HG03045 (cell line): ENCODE measurements around the gene GSTA5.
"Not testable (repeated sequence)": the region's sequence is repeated elsewhere in the genome, so short reads cannot be mapped to it uniquely, and the experiment has no call there.

Experiments
- ATAC-seq: cut with Tn5 transposase; IDR thresholded peaks from one replicate; pipeline ENCODE4 v1.9.1; 2021; ENCODE audit warnings: mild to moderate bottlenecking, moderate library complexity; ENCODE audit not compliant: unreplicated experiment

Gene GSTA5

DNA sequence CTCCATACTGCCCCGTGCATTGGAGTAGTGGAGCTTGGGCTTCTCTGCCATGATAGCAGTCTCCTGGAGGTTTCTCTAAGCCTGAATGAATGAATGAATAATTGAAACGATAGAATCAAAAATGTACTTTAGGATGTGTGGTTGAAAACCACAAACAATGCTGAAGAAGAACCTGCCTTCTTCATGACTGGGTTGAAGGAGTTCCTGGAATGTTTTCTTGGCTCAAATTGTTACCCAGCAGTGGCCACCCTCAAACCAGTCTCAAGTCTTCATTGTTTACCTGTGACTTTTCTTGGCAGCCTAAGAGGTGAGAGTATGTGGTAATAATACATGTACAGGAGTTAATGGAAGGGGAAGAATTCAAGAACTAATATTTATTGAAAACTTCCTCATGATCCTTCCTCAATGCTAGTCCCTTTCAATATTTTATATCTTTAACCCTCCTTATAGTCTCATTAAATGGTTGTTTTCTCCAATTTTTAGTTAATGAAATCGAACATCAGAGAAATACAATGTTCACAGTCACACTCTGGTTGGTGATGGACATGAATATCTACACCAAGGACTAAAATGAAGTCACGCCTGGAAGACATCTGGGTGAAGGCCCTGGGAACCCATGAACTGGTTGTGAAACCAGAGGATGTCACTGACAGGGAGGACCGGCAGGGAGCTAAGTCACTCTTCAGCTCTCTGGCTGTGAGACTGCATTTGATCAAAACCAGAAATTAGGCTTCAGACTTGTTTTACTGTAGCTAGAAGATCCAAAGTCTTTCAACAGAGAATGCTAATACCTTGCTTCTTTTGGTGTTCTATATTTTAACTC, at the start of gene GSTA5:
Gene GSTA5, minus strand, starts transcription at position 51 of the 823 bp plus-strand sequence.
- ATAC-seq: no peak

DNA sequence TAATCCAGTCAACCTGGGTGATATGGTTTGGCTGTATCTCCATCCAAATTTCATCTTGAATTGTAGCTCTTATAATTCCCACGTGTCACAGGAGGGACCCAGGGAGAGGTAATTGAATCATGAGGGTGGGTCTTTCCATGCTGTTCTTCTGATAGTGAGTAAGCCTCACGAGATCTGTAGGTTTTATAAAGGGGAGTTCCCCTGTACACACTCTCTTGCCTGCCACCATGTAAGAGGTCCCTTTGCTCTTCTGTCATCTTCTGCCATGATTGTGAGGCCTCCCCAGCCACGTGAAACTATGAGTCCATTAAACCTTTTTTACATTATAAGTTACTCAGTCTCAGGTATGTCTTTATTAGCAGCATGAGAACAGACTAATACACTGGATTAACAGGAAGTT, 49.4 kb upstream of the GSTA5 start:
- no peak for ATAC-seq

DNA sequence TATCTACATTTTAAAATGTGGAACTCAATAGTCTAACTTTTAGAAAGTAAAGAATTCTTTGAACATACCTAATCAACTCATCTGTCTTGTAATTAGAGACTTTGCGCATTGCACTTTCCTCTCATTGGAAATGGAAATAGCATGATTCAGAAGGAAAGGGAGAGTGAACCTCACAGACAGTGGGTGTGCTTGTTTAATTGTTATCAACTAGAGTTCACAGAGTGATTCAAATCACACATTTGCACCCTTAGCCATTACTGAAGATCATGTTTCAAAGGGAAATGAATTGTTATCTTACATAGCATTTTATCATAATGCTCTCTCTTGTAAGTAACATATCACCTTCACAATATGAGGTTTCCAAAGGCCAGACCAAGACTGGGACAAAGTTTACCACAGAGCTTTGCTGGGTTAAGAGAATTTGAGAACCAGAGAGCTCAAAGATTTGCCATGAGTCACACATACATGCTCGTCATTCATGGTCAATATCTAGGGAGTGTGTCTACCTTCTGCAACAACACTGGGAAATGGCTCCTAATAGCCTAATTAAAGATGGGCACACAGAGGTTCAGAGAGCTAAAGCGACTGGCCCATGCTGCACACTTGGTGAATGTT, 47.4 kb upstream of the GSTA5 start:
- no peak for ATAC-seq

DNA sequence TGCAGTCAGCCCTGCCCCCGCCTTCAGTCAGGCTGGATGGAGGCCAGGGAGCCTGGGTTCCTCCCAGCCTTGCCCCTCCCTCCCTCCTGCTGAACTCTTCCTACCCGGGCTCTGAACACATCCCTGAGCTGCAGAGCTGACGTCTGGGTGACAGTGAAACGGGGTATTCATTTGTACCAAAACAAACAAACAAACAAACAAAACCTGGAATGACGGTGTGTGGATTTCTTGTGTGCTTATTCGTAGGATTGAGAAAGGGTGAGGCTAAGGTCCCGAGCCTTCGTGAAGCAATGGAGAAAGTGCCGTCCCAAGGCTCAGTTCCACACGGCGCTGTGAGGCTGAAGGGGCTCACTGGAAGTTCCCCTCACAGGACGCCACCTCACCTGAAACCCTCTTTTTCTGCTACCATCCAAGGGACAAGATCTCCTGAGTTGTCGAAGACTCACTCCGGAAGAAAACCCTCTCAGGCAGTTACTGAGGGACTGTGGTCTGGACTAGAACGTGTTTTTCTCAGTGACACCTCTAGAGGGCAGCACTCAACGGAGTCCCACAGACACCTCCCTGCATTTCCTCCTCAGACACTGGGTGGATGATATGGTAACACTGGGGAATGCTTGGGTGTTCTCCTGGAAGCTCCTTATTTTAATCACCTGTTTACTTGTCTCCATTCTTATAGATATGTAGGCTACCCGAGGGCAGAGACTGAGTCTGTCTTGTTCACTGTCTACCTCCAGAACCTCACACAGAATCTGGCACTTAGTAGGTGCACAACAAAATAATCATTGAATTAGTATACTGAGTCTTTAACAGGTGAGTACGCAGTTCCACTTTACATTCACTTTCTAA, 41.6 kb upstream of the GSTA5 start:
- ATAC-seq: peak; percentile 98

DNA sequence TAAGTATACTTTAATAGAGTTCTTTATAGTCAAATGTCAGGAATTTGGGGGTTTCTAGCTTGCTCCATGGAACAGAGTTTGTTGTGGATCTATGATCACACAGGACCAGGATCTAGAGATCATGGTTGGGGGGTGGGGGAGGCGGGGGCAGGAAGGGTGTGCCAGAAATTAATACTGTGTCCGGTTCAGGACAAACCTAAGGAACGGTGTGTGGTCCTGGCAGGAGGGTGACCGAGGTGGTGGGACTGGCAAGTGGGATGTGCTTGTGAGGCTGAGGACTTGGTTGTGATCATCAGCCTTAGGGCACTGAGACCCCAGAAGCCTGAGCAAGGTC, 41.0 kb upstream of the GSTA5 start:
- ATAC-seq: no peak

DNA sequence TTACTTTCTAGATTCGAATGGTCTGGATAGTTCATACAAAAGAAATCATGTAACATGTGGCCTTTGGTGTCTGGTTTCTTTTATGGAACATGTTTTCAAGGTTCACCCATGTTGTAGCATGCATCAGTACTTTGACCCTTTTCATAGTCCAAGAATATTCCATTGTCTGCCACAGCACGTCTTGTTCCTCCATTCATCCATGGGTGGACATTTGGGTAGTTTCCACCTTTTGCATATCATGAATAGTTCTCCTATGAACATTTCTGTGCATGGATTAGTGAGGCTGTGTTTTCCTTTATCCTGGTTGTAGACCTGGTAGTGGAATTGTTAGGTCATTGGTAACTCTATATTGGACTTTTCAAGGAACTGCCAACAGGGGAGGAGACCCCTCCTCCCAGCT, 37.2 kb upstream of the GSTA5 start:
- no peak for ATAC-seq

DNA sequence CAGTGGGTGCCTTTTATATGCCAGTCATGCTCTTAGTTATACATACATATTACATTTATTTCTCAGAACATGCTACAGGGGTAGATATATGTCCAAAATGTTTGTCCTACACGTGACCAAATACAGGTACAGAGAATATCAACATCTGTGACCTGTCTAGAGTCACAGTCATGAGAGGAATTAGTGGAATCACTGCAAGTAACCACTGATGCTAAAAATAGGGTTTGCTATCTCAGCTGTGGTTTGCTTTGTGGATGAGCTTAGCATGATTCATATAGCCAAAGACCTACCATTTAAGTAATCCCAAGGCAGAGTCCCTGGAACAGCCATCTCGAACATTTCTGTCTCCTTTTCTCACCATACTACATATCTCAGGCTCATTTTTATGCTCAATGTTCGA, 36.6 kb upstream of the GSTA5 start:
- no peak for ATAC-seq

DNA sequence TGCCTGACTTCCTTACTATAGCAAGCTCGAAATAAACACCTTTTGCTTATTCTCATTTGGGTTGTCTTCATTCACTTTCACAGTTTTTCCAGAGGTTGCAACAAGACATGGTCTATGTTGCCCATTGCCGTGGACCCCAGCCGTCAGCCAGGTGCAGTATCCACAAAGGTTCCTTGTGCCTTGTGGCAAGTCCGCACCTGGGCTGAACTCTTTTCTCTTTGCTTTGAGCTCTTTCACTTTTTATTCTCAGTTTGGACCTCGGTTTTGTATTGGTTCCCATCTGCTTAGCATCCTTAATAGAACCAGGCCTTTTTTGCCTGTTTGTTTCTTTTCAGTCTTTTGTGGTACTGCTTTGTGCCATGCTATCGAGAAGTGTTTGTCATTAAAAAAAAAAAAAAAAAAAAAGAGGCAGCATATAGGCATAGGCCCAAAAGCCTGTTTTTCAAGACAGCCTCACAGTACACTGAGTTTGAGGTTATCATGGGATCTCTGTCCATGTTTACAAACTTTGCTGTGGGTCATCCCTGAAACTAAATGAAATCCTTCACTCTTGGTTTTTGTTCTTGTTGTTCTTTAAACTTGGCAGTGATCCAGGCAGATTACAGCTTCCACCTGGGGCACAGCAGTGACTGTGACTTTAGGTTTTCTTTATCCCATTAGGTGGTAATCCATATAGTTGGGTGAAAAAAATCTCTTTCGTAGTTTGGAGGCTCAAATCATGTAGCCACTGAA, 35.6 kb upstream of the GSTA5 start:
- ATAC-seq: no peak

DNA sequence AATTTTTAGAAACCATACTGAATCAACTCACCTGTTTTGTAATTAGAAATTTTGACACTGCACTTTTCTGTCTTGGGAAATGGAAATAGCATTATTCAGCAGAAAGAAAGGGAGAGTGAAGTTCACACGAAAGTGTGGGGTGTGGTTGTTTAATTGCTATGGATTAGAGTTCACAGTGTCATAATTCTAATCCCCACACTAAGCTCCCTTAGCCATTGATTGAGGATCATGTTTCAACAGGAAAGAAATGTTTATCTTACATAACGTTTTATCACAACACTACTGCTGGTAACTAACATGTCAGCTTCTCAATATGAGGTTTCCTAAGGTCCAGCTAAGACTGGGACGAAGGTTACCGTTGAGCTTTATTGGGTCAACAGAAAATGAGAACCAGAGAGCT, 31.4 kb upstream of the GSTA5 start:
- no peak for ATAC-seq

DNA sequence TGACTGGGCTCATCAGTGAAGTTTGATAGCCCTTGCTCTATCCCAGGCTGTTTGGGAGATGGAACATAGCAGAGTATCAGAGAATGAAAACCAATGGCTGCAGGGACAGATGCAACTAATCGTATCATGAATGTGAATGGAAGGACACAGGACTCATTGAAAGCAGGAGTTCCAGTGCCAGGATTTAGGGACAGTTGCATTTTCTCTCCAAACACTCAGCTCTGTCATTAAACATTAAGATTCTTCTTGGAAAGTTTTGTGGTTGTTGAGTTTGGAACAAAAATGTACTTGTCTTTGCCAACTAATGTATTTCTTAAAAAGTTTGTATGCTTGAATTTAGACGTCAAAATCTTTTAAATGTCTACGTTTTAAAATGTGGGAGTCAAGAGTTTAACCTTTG, 31.0 kb upstream of the GSTA5 start:
- no peak for ATAC-seq

DNA sequence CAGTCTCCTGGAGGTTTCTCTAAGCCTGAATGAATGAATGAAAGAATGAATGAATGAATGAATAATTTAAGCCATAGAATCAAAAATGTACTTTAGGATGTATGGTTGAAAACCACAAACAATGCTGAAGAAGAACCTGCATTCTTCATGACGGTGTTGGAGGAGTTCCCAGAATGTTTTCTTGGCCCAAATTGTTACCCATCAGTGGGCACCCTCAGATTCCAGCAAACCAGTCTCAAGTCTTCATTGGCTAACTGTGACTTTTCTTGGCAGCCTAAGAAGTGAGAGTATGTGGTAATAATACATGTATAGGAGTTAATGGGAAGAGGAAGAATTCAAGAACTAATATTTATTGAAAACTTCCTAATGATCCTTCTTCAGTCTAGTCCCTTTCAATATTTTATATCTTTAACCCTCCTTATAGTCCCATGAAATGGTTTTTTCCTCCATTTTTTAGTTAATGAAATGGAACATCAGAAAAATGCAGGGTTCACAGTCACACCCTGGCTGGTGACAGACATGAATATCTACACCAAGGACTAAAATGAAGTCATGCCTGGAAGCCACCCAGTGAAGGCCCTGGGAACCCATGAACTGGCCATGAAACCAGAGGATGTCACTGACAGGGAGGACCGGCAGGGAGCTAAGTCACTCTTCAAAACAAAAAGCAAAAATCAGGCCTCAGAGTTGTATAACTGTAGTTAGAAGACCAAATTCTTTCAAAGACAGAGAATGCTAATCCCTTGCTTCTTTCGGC, 29.9 kb upstream of the GSTA5 start:
- ATAC-seq: not testable (repeated sequence)

DNA sequence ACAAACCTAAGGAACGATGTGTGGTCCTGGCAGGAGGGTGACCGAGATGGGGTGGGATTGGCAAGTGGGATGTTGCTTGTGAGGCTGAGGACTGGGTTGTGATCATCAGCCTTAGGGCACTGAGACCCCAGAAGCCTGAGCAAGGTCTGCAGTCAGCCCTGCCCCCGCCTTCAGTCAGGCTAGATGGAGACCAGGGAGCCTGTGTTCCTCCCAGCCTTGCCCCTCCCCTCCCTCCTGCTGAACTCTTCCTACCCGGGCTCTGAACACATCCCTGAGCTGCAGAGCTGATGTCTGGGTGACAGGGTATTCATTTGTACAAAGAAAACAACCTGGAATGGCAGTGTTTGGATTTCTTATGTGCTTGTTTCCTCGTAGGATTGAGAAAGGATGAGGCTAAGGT, 28.3 kb upstream of the GSTA5 start:
- ATAC-seq: not testable (repeated sequence)

DNA sequence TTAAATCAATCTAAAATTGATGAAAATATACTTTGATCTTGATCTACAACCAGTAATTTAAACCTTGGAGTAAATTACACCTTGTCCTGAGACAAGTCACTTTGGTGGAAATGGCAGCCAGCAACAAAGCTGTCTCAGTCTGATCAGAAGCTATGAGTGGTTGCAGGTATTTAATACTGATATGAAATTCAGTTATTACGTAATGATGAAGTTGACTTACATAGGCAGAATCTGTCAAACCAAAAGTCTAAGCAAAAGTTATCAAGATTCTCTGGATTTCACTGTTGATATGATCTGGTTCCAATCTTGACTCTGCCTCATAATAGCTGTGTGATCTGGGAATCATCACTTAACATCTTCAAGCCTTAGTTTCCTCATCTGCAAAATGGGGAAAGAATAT, 27.6 kb upstream of the GSTA5 start:
- ATAC-seq: no peak

DNA sequence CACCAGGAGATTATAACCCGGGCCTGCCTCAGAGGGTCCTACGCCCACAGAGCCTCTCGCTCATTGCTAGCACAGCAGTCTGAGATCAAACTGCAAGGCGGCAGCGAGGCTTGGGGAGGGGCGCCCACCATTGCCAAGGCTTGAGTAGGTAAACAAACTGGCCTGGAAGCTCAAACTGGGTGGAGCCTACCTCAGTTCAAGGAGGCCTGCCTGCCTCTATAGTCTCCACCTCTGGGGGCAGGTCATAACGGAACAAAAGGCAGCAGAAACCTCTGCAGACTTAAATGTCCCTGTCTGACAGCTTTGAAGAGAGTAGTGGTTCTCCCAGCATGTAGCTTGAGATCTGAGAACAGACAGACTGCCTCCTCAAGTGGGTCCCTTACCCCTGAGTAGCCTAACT, 20.5 kb upstream of the GSTA5 start:
- ATAC-seq: not testable (repeated sequence)

DNA sequence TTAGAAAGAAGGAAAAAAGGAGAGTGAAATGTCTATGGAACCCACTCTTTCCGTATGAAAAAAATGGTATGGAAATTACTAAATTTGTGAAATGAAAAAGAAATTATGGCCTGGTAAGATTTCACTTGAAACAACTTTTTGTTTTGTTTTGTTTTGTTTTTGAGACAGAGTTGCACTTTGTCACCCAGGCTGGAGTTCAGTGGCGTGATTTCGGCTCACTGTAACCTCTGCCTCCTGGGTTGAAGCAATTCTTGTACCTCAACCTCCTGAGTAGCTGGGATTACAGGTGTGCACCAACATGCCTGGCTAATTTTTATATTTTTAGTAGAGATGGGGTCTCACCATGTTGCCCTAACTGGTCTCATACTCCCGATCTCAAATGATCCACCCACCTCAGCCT, 17.8 kb upstream of the GSTA5 start:
- ATAC-seq: no peak

DNA sequence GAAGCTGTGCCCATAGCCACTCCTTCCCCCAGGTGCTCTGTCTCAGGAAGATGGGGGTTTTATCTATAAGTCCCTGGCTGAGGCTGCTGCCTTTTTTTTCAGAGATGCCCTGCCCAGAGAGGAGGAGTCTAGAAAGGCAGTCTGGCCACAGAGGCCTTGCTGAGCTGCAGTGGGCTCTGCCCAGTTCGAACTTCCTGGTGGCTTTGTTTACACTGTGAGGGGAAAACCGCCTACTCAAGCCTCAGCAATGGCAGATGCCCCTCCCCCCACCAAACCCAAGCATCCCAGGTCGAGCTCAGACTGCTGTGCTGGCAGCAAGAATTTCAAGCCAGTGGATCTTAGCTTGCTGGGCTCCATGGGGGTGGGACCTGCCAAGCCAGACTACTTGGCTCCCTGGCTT, 15.5 kb upstream of the GSTA5 start:
- ATAC-seq: not testable (repeated sequence)

DNA sequence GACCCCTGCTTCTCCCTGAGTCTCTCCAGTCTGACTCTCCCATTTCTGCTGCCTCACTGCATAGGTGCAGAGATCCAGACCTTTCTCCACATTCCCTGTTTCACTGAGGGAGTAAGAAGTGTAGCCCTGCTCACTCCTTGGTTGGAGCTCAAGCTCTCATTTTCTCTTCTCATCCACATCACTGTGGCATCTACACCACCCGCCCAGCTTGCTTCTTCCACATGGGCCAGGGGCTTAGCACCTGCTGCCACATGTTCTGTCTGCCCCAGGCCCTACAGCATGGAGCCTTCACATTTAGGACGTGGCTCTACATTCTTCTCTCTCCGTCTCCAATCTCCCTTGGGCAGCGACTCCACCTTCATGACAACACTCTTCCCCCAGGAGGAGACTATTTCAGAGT, 8.5 kb upstream of the GSTA5 start:
- ATAC-seq: no peak

DNA sequence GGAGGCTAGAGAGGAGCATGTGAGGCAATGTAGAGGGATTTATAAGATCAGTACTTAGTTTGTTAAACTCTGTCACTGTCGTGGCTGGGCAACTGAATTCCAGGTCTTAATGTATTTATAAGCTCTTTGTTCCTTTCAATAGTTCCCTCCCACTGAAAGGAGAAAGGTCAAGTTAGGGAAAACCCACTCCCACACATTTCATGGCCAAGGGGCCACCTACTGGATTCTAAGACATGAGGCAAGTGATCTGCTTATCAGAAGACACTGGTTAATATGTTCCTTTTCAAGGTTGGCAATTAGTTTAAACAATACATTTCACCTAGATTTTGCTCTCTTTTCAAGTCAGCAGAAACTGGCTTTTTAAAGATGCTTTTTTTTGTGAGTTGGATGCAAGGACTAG, 5.4 kb upstream of the GSTA5 start:
- no peak for ATAC-seq

DNA sequence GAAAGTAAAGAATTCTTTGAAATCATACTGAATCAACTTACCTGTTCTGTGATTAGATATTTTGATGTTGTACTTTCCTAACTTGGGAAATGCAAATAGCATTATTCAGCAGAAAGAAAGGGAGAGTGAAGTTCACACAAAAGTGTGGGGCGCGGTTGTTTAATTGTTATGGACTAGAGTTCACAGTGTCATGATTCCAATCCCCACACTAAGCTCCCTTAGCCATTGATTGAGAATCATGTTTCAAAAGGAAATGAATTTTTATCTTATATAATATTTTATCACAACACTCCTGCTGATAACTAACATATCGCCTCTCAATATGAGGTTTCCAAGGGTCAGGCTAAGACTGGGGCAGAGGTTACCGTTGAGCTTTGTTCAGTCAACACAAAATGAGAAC, 3.0 kb upstream of the GSTA5 start:
- ATAC-seq: no peak
